Measurements from ENCODE around the gene TSPAN17.

- no peak; a peak in 1 of 4 replicates for TF ChIP-seq CTCF (conservative IDR thresholded peaks at IDR 0.05; ENCODE audit: low read depth in 2 of 2)
- TF ChIP-seq REST (IDR thresholded peaks at IDR 0.05; ENCODE audit: unreplicated experiment): no peak
- TF ChIP-seq EZH2 (IDR thresholded peaks at IDR 0.05; ENCODE audit: low read depth, unreplicated experiment): no peak
- TF ChIP-seq EZH2phosphoT487 (IDR thresholded peaks at IDR 0.05; ENCODE audit: unreplicated experiment): no peak
These were observed 56.6 kb downstream of the TSPAN17 start for GRCh38 chr5:176703857-176704256.
